MM.1S (cell line): Measurements from ENCODE around the gene BICD1.

ENCODE experiments used
- CTCF ChIP-seq: fragments of 300-600 bp; sonication (generic); IDR thresholded peaks from 2 replicates; pipeline ENCODE4 v1.5.1; 2016; ENCODE audit warnings: antibody characterized with exemption, low read length, mixed read lengths
- EZH2 ChIP-seq: fragments of 300-600 bp; sonication (generic); optimal IDR thresholded peaks from 2 replicates; pipeline ENCODE3; 2017; ENCODE audit warnings: low read depth, mild to moderate bottlenecking, antibody characterized with exemption, low read length, mixed read lengths

GRCh38 chr12:32260696-32261095, 154.0 kb downstream of the BICD1 start:
- TF ChIP-seq CTCF = no peak
- no peak for TF ChIP-seq EZH2
